ENCODE results near the gene KLK7.

GRCh38 chr19:50975766-50976165, 8.0 kb downstream of the KLK7 start:
- TF ChIP-seq POLR2A (IDR thresholded peaks at IDR 0.05) (no peak), CTCF (IDR thresholded peaks at IDR 0.05) (no peak)
